Cardiac muscle cell (in vitro differentiated cells and primary cell): ENCODE measurements around the gene AAK1. TPM values are rescaled to one million over a fixed set of nuclear protein-coding genes. Genes with fewer than 3 reads are reported as not detected.

Experiments used
- DNase-seq, 2 donors: peaks; one replicate each; pipeline versions ENCODE4 v3.0.0 to v3.0.0-alpha.2; 2010 to 2017; ENCODE audit warnings: low read depth in 1 of 2, low spot score in 1 of 2
- H3K27ac ChIP-seq: fragments of 200-600 bp; sonication (generic); 2 replicates; pipeline ENCODE4 v1.5.1; 2016
- H3K27me3 ChIP-seq: fragments of 200-600 bp; sonication (generic); 2 replicates; pipeline ENCODE4 v1.6.0; 2016; ENCODE audit warnings: control low read depth
- H3K36me3 ChIP-seq: fragments of 200-600 bp; sonication (generic); 2 replicates; pipeline ENCODE4 v1.5.1; 2016; ENCODE audit warnings: control low read depth
- H3K4me1 ChIP-seq: fragments of 200-600 bp; sonication (generic); 2 replicates; pipeline ENCODE4 v1.8.1; 2017; ENCODE audit warnings: low read depth, mild to moderate bottlenecking, mixed run types
- H3K4me3 ChIP-seq: fragments of 200-600 bp; sonication (generic); 2 replicates; pipeline ENCODE4 v1.5.1; 2016; ENCODE audit warnings: mild to moderate bottlenecking
- H3K9me3 ChIP-seq: fragments of 200-600 bp; sonication (generic); 2 replicates; pipeline ENCODE4 v1.5.1; 2017; ENCODE audit warnings: low read depth, mild to moderate bottlenecking, control low read depth
- CTCF ChIP-seq: IDR thresholded peaks from 2 replicates; pipeline ENCODE4 v1.5.1; 2012; ENCODE audit warnings: low read depth, mild to moderate bottlenecking, low read length
- polyA plus RNA-seq: library from polyadenylated mRNA; unstranded; fragments of >200 nt; fragmentation: Nextera tagmentation; extraction: Ambion mirVana; gene quantifications from 2 replicates; pipeline ENCODE4 v1.2.1, GENCODE V29; 2016
- total RNA-seq: library from RNA; depleted of rRNA; stranded (reverse); fragments of >200 nt; gene quantifications from 2 replicates; pipeline ENCODE4 v1.2.3, GENCODE V29; 2016

The AAK1 gene
- total and polyA plus RNA-seq, 2 experiments from 2014 or later, result 50.0 to 50.3 TPM

- no peak for DNase-seq
- Histone ChIP-seq H3K9me3 (no peaks in the 10 kb centered on the region), H3K27me3 (no peaks in the 10 kb centered on the region), H3K27ac (no peak overlapping the region), H3K4me3 (no peak overlapping the region), H3K36me3 (no peaks in the 10 kb centered on the region), H3K4me1 (peaks cover 5% of the 10 kb centered on the region)
- no peak for TF ChIP-seq CTCF
Measured at GRCh38 chr2:69438580-69438979, 205.0 kb downstream of the AAK1 start.

GRCh38 chr2:69437751-69438154 lies 205.8 kb downstream of the AAK1 start:
- Histone ChIP-seq H3K4me3 (peak overlapping the region; percentile 53), H3K4me1 (peaks cover 5% of the 10 kb centered on the region), H3K9me3 (no peaks in the 10 kb centered on the region), H3K27ac (peak overlapping the region; percentile 85), H3K27me3 (no peaks in the 10 kb centered on the region), H3K36me3 (no peaks in the 10 kb centered on the region)
- TF ChIP-seq CTCF, result no peak
- DNase-seq, result no peak

- TF ChIP-seq CTCF, result peak; percentile 72
- DNase-seq, result peak; percentile 97 to 98
Measured at GRCh38 chr2:69436938-69437750, 206.4 kb downstream of the AAK1 start, which contains the start of gene NFU1. Gene NFU1, minus strand, starts transcription at chr2:69437435. Its CDS starts 13 bp downstream, at chr2:69437422.

GRCh38 chr2:69436596-69436937 lies 207.0 kb downstream of the AAK1 start:
- Histone ChIP-seq H3K36me3 (peaks cover 2% of the 10 kb centered on the region), H3K4me1 (peaks cover 5% of the 10 kb centered on the region), H3K27me3 (no peaks in the 10 kb centered on the region), H3K27ac (peak overlapping the region; percentile 85), H3K4me3 (peak overlapping the region; percentile 53), H3K9me3 (no peaks in the 10 kb centered on the region)
- no peak for DNase-seq
- no peak for TF ChIP-seq CTCF

More at GRCh38 chr2:69436938-69437750, 206.4 kb downstream of the AAK1 start, which contains the start of gene NFU1:
- Histone ChIP-seq H3K4me3 (peak within 1 kb of the TSS; percentile 53), H3K36me3 (no peaks in the 10 kb centered on the region), H3K27me3 (no peaks in the 10 kb centered on the region), H3K4me1 (peaks cover 5% of the 10 kb centered on the region), H3K27ac (peak within 1 kb of the TSS; percentile 85), H3K9me3 (no peaks in the 10 kb centered on the region)

GRCh38 chr2:69434753-69435152 lies 208.8 kb downstream of the AAK1 start:
- TF ChIP-seq CTCF, result no peak
- Histone ChIP-seq H3K36me3 (peaks cover 16% of the 10 kb centered on the region), H3K27ac (no peak overlapping the region), H3K27me3 (no peaks in the 10 kb centered on the region), H3K4me3 (no peak overlapping the region), H3K9me3 (no peaks in the 10 kb centered on the region), H3K4me1 (peaks cover 5% of the 10 kb centered on the region)
- no peak for DNase-seq
